ENCODE results near the gene PELI3.

Gene PELI3

GRCh38 chr11:66467756-66468155, 1.1 kb downstream of the PELI3 start:
- H4K20me1 ChIP-seq (ENCODE audit: insufficient read depth, low read length) = no peaks in the 10 kb centered on the region
- no peaks in the 10 kb centered on the region for H3K27me3 ChIP-seq (ENCODE audit: insufficient read depth, low read length, poor library complexity)
- peaks cover 21% of the 10 kb centered on the region for H3K4me1 ChIP-seq (ENCODE audit: insufficient read depth, low read length)
- DNase-seq = peak; percentile 43
- H3K4me2 ChIP-seq (ENCODE audit: insufficient read depth, low read length) = peak overlapping the region; percentile 100
- TF ChIP-seq EZH2 (IDR thresholded peaks at IDR 0.05; ENCODE audit: borderline replicate concordance, low read depth, low read length, severe bottlenecking) = no peak
- no peaks in the 10 kb centered on the region for H3K79me2 ChIP-seq (ENCODE audit: insufficient read depth, low read length)
- ATAC-seq (ENCODE audit: insufficient read depth, low read depth) = no peak
- H3K9me3 ChIP-seq (ENCODE audit: insufficient read depth, low read length, severe bottlenecking) = no peaks in the 10 kb centered on the region
- H2AFZ ChIP-seq (ENCODE audit: low read depth, low read length) = no peak overlapping the region; the same call in 1 of the 2 replicates
- H3K36me3 ChIP-seq (ENCODE audit: insufficient read depth, low read length) = no peaks in the 10 kb centered on the region; the same call in 1 of the 2 replicates
- H3K9ac ChIP-seq (ENCODE audit: low read depth, low read length) = peak overlapping the region; percentile 72
- H3K27ac ChIP-seq (ENCODE audit: low read length) = no peak overlapping the region
- H3K4me3 ChIP-seq (ENCODE audit: low read depth in 1 of 2, low read length in 2 of 2) = peak overlapping the region; percentile 78 to 91; a peak in 3 of 4 replicates

GRCh38 chr11:66468691-66469090, 2.0 kb downstream of the PELI3 start:
- H3K36me3 ChIP-seq (ENCODE audit: insufficient read depth, low read length) = no peaks in the 10 kb centered on the region; the same call in 1 of the 2 replicates
- peak overlapping the region; percentile 100; the same call in 1 of the 2 replicates for H3K4me2 ChIP-seq (ENCODE audit: insufficient read depth, low read length)
- H3K79me2 ChIP-seq (ENCODE audit: insufficient read depth, low read length) = no peaks in the 10 kb centered on the region
- H3K4me1 ChIP-seq (ENCODE audit: insufficient read depth, low read length) = peaks cover 21% of the 10 kb centered on the region
- H3K27me3 ChIP-seq (ENCODE audit: insufficient read depth, low read length, poor library complexity) = no peaks in the 10 kb centered on the region
- H4K20me1 ChIP-seq (ENCODE audit: insufficient read depth, low read length) = no peaks in the 10 kb centered on the region
- DNase-seq (no peak), ATAC-seq (ENCODE audit: insufficient read depth, low read depth) (no peak)
- H3K4me3 ChIP-seq (ENCODE audit: low read depth in 1 of 2, low read length in 2 of 2) = no peak overlapping the region
- H2AFZ ChIP-seq (ENCODE audit: low read depth, low read length) = no peak overlapping the region
- no peaks in the 10 kb centered on the region for H3K9me3 ChIP-seq (ENCODE audit: insufficient read depth, low read length, severe bottlenecking)
- no peak overlapping the region for H3K27ac ChIP-seq (ENCODE audit: low read length)
- H3K9ac ChIP-seq (ENCODE audit: low read depth, low read length) = no peak overlapping the region
- TF ChIP-seq CTCF (IDR thresholded peaks at IDR 0.05; ENCODE audit: borderline replicate concordance, extremely low read depth, low read length, poor library complexity, severe bottlenecking) (no peak), EZH2 (IDR thresholded peaks at IDR 0.05; ENCODE audit: borderline replicate concordance, low read depth, low read length, severe bottlenecking) (no peak)

GRCh38 chr11:66469441-66469840, 2.7 kb downstream of the PELI3 start:
- DNase-seq = no peak
- H3K4me1 ChIP-seq (ENCODE audit: insufficient read depth, low read length) = peaks cover 21% of the 10 kb centered on the region
- ATAC-seq (ENCODE audit: insufficient read depth, low read depth) = no peak
- H3K4me2 ChIP-seq (ENCODE audit: insufficient read depth, low read length) = no peak overlapping the region
- no peak overlapping the region for H3K27ac ChIP-seq (ENCODE audit: low read length)
- H3K36me3 ChIP-seq (ENCODE audit: insufficient read depth, low read length) = no peaks in the 10 kb centered on the region; the same call in 1 of the 2 replicates
- H3K79me2 ChIP-seq (ENCODE audit: insufficient read depth, low read length) = no peaks in the 10 kb centered on the region
- no peaks in the 10 kb centered on the region for H4K20me1 ChIP-seq (ENCODE audit: insufficient read depth, low read length)
- no peaks in the 10 kb centered on the region for H3K27me3 ChIP-seq (ENCODE audit: insufficient read depth, low read length, poor library complexity)
- no peak overlapping the region for H3K9ac ChIP-seq (ENCODE audit: low read depth, low read length)
- H3K9me3 ChIP-seq (ENCODE audit: insufficient read depth, low read length, severe bottlenecking) = no peaks in the 10 kb centered on the region
- no peak overlapping the region for H2AFZ ChIP-seq (ENCODE audit: low read depth, low read length)
- no peak for TF ChIP-seq EZH2 (IDR thresholded peaks at IDR 0.05; ENCODE audit: borderline replicate concordance, low read depth, low read length, severe bottlenecking)
- TF ChIP-seq CTCF (IDR thresholded peaks at IDR 0.05; ENCODE audit: borderline replicate concordance, extremely low read depth, low read length, poor library complexity, severe bottlenecking) = no peak
- no peak overlapping the region for H3K4me3 ChIP-seq (ENCODE audit: low read depth in 1 of 2, low read length in 2 of 2)

- H3K4me2 ChIP-seq (ENCODE audit: insufficient read depth, low read length) = no peak overlapping the region
- H2AFZ ChIP-seq (ENCODE audit: low read depth, low read length) = no peak overlapping the region
- no peaks in the 10 kb centered on the region for H3K9me3 ChIP-seq (ENCODE audit: insufficient read depth, low read length, severe bottlenecking)
- no peak overlapping the region for H3K9ac ChIP-seq (ENCODE audit: low read depth, low read length)
- H3K27me3 ChIP-seq (ENCODE audit: insufficient read depth, low read length, poor library complexity) = no peaks in the 10 kb centered on the region
- H3K4me1 ChIP-seq (ENCODE audit: insufficient read depth, low read length) = peaks cover 21% of the 10 kb centered on the region
- ATAC-seq (ENCODE audit: insufficient read depth, low read depth) = no peak
- no peak for DNase-seq
- H3K79me2 ChIP-seq (ENCODE audit: insufficient read depth, low read length) = no peaks in the 10 kb centered on the region
- H4K20me1 ChIP-seq (ENCODE audit: insufficient read depth, low read length) = no peaks in the 10 kb centered on the region
- H3K4me3 ChIP-seq (ENCODE audit: low read depth in 1 of 2, low read length in 2 of 2) = no peak overlapping the region
- no peak overlapping the region for H3K27ac ChIP-seq (ENCODE audit: low read length)
- H3K36me3 ChIP-seq (ENCODE audit: insufficient read depth, low read length) = no peaks in the 10 kb centered on the region; the same call in 1 of the 2 replicates
- TF ChIP-seq EZH2 (IDR thresholded peaks at IDR 0.05; ENCODE audit: borderline replicate concordance, low read depth, low read length, severe bottlenecking) (no peak), CTCF (IDR thresholded peaks at IDR 0.05; ENCODE audit: borderline replicate concordance, extremely low read depth, low read length, poor library complexity, severe bottlenecking) (no peak)
These were observed 3.3 kb downstream of the PELI3 start for GRCh38 chr11:66470015-66470414.

All from DND-41 (cell line).